D721Med (cell line): ENCODE data around the gene SLC2A11.

Experiments used
- DNase-seq: peaks from one replicate; pipeline ENCODE4 v3.0.0; 2011; ENCODE audit warnings: low spot score; ENCODE audit not compliant: insufficient read length
- FAIRE-seq: peaks from 2 replicates; lab custom pipeline; 2011; peaks lifted over from hg19 to GRCh38; lab: Jason Lieb, UNC
- TF ChIP-seq, protein P1 (sequence below): IDR thresholded peaks from 2 replicates; pipeline ENCODE4 v1.5.1; 2012; ENCODE audit warnings: mild to moderate bottlenecking, control low read depth; ENCODE audit not compliant: insufficient read depth; ENCODE audit errors: missing control alignments

SLC2A11 gene

DNA sequence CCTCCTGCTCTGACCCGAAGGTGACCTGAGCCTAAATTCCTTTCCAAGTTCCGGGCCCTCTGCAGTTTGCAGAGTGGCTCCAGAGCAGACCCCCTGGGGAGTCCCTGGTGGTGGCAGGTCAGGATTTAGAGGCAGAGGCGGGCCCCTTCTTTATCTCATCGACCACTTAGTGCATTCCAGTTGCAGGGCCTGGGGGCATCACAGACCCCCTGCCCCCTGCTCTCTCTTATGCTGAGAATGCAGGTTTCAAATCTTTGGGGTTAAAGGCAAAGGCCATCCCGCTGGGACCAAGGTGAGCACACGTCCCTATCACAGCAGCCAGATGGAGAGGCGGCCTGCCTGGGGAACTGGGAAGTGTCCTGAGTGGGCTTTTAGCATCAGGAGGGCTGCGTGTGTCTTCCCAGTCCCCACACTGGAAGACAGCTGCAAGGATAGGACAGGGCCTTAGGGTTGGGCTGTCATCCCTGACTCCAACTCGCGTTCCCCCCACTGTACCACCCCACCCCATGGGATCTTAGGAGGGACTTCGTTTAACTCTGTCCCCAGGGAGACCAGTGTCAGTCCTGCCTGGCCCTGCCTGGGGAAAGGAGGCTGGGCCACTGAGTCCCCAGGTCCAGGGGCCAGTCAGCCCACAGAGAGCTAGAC, 30.2 kb upstream of the SLC2A11 start:
- FAIRE-seq = no peak
- TF ChIP-seq, protein P1, sequence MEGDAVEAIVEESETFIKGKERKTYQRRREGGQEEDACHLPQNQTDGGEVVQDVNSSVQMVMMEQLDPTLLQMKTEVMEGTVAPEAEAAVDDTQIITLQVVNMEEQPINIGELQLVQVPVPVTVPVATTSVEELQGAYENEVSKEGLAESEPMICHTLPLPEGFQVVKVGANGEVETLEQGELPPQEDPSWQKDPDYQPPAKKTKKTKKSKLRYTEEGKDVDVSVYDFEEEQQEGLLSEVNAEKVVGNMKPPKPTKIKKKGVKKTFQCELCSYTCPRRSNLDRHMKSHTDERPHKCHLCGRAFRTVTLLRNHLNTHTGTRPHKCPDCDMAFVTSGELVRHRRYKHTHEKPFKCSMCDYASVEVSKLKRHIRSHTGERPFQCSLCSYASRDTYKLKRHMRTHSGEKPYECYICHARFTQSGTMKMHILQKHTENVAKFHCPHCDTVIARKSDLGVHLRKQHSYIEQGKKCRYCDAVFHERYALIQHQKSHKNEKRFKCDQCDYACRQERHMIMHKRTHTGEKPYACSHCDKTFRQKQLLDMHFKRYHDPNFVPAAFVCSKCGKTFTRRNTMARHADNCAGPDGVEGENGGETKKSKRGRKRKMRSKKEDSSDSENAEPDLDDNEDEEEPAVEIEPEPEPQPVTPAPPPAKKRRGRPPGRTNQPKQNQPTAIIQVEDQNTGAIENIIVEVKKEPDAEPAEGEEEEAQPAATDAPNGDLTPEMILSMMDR = no peak
- no peak for DNase-seq

DNA sequence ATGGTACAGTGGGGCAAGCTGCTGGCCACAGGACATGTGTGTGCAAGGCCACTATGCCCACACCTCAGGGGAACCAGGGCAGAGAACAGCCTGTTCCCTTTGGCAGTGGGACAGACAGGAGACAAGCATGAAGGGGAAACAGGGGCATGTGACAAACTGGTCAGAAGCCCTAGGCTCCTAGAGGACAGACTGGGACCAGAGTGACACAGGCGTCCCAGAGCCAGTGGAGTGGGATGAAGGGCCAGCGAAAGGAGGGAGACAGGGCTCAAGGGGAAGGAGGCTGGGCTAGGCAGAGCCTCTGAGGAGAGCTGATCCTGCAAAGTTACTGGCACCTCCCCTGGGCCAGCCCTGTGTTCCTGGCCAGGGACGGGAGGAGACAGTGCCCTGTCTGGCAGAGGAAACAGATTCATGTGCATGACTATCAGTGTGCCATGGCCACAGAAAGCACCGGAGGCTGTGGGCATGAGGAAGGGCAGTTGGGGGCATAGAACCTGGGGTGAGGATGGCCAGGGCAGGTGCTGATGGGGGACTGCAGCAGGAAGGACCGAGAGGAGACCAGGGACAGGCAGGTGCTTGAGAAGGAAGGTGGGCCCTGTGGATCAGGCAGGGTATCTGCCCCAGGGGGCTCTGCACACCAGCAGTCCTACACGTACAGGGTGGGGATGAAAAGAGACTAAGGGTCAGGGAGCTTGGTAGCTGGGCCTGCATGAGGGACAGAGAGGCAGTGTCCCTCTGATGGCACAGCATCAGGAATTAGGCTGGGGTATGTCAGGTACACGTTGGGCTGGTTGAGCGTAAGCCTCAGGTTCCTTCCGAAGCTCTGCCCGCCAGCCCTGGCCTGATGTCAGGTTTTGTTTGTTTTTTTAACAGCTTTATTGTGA, 28.6 kb upstream of the SLC2A11 start:
- FAIRE-seq (no peak), DNase-seq (no peak)
- TF ChIP-seq, protein P1 = no peak

DNA sequence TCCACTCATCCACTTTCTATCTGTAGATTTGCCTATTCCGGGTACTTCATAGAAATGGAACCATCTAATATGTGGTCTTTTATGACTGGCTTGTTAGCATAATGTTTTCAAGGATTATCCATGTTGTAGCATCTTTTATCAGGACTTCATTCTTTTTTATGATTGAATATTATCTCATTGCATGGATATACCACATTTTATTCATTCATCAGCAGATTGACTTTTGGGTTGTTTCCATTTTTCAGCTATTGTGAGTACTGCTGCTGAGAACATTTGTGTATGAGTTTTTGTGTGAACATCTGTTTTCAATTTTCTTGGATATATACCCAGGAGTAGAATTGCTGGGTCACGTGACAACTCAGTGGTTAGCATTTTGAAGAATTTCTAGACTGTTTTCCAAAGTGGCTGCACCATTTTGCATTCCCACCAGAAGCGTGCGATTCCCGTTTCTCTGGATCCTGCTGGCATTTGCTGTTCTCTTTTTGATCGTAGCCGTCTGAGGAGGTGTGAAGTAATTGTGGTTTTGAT, 27.8 kb upstream of the SLC2A11 start:
- TF ChIP-seq, protein P1 = no peak
- no peak for FAIRE-seq
- no peak for DNase-seq

DNA sequence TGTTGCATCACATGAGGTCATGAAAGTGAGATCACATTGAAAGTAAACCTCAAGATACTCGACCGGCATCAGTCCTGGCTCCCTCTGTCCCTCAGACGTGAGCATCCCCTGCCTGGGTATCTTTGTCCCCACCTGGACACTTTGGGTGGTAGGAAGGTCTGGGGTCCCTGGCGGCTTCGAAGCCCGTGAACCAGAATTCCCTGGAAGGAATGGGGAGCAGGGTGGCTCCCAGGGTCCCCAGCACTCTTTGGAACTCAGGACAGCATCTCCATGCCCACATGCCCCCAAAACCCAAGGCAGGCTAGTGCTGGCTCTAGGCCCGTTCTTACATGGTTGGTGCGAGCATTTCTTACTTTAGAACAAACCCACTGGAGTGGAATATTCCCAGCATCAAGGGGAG, 26.4 kb upstream of the SLC2A11 start:
- DNase-seq = no peak
- TF ChIP-seq, protein P1 = no peak
- FAIRE-seq = no peak

DNA sequence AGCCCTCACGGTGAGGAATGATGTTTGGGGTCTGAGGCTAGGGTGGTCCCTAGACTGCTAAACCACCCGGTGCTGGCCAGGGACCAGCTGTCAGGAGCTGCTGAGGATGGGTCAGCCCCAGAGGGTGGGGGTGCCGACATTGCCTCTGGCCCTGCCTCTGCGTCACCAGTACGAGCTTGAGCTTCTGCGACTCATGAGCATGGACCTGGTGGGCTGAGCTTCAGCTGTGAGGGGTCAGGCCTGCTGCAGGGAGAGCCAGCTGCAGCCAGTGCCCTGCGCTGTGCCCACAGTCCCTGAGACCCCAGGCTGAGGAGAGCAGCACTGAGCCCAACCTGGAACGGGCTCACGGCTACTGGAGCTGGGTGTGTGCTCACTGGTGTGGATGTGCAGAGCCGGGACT, 25.9 kb upstream of the SLC2A11 start:
- DNase-seq (no peak), FAIRE-seq (no peak)
- TF ChIP-seq, protein P1 = no peak

DNA sequence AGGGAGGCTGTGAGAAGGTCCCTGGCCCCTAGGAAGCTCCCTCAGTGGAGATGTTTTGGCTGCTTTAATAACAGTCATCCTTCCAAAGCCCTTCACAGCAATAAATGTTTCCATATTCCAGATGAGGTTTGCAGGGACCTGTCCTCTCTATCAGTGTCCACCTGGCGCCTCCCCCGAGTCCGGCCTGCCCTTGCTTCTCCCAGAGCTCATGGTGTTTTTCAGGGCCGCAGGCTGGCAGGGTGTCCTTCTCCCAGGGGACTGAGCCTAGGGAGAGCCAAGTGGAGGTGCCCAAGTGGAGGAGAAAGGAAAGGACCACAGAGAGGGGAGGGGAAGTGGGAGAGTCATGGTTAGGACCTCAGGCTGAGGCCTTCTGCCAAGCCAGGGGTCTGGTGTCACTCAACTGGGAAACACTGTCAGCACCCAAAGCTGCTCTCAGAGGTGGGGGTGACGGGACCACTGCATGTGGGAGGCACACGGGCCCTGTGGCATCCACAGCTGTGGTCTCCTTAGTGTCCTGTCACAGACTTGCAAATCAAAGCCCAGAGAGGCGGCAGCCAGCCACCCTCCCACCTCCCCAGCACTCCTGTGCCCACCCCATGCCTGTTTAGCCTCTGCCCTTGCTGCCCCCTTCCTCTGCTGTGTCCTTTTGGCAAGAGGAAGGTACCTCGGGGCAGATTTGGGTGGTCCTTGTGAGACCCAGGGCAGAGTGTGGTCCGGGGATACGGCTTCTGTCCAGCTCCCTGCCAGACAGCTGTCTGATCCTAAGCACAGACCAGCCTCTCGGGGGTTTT, 25.3 kb upstream of the SLC2A11 start:
- TF ChIP-seq, protein P1 = no peak
- FAIRE-seq = no peak
- DNase-seq = no peak
